NK-92 treated with Interleukin-12 subunit alpha and Interleukin-12 subunit beta, amount 100 ng/mL, for 24 hours (cell line): Measurements from ENCODE around the gene FBXO31.

ENCODE experiments used
- DNase-seq: peaks from one replicate; lab custom pipeline; 2025; lab: John Stamatoyannopoulos, UW

The FBXO31 gene

DNA sequence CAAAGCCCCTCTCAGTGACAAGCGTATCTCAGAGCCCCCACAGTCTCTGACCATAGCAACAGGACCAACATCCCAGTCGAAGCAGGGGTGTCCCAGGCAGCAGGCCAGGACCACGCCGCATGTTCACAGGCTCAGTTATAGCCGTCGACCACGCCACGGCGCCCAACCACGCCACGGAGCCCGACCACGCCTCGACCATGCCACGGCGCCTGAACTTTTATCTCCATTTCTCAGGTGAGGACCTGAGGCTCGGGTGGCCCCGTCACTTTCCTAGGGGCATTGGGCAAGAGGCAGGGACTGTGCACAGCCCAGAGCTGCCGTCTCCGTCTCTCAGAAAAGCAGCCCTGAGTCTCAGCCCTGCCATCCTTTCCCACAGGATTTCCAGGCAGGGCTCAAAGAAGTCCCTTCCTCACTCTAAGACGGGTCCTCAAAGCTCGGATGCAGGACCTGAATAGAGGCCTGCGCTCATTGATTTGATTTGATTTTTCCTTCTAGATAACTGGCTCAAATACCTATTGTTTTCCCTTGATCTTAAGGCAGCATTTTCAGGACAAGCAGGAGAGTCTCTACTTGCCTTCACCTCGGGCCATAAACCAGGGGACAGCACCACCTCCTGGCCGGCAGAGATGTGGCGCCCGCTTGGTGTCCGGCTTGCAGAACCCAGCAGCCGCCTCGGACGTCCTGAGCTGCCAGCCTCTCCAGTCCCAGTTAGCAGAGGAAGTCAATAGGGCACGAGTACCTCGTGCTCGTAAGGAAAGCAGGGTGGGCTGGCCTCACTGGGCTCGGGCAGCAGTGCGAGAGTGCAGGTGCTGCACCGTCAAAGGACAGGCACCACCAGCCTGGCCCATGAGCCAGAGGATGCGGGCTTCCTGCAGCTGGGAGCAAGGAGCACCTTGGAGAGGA lies 105.1 kb downstream of the FBXO31 start:
- no peak for DNase-seq
